Measurements from ENCODE around the gene DNAH3. TPM values are rescaled to one million over a fixed set of nuclear protein-coding genes. Genes with fewer than 3 reads are reported as not detected.
A peak's percentile ranks its signal among the peaks of the same experiment; 100 is the strongest.

DNAH3 gene
- total RNA-seq, 1 experiment from 2014 or later = 0.15 TPM

GRCh38 chr16:20899477-20900298 is 251.0 kb downstream of the DNAH3 start:
- DNase-seq (ENCODE audit: low read depth, low spot score) (no peak), ATAC-seq (peak; percentile 4; the same call in 1 of the 2 replicates)
- TF ChIP-seq YY1 (IDR thresholded peaks at IDR 0.05; ENCODE audit: extremely low read depth, insufficient replicate concordance, low read depth, low read length) (no peak), ELF1 (IDR thresholded peaks at IDR 0.05; ENCODE audit: borderline replicate concordance, low read depth) (no peak), EZH2phosphoT487 (IDR thresholded peaks at IDR 0.05; ENCODE audit: borderline replicate concordance) (no peak), EGR1 (IDR thresholded peaks at IDR 0.05; ENCODE audit: low read depth) (no peak), ZBTB33 (IDR thresholded peaks at IDR 0.05; ENCODE audit: extremely low read depth, insufficient replicate concordance, low read length) (no peak), CEBPB (IDR thresholded peaks at IDR 0.05; ENCODE audit: low read depth) (no peak), ZNF274 (IDR thresholded peaks at IDR 0.05; ENCODE audit: low read depth, low read length) (no peak), SP1 (IDR thresholded peaks at IDR 0.05; ENCODE audit: low read depth) (no peak), CBX3 (IDR thresholded peaks at IDR 0.05; ENCODE audit: low read depth) (no peak), TCF7L2 (IDR thresholded peaks at IDR 0.05; ENCODE audit: borderline replicate concordance, extremely low read depth, insufficient read depth, insufficient read length) (no peak), POLR2AphosphoS5 (IDR thresholded peaks at IDR 0.05; ENCODE audit: low read depth, low read length) (no peak), ZFX (IDR thresholded peaks at IDR 0.05) (no peak), RAD21 (IDR thresholded peaks at IDR 0.05; ENCODE audit: low read depth) (no peak), POLR2A (IDR thresholded peaks at IDR 0.05; ENCODE audit: borderline replicate concordance, extremely low read depth, insufficient read depth, insufficient read length) (no peak), SRF (IDR thresholded peaks at IDR 0.05; ENCODE audit: low read depth) (no peak), FOSL1 (IDR thresholded peaks at IDR 0.05; ENCODE audit: low read depth) (no peak), SIN3A (IDR thresholded peaks at IDR 0.05; ENCODE audit: low read depth) (no peak)
- TF ChIP-seq, protein P1, sequence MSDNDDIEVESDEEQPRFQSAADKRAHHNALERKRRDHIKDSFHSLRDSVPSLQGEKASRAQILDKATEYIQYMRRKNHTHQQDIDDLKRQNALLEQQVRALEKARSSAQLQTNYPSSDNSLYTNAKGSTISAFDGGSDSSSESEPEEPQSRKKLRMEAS (IDR thresholded peaks at IDR 0.05) = no peak
- Histone ChIP-seq H3K9me3 (ENCODE audit: control insufficient read depth in 1 of 2, insufficient read depth in 1 of 2, low read depth in 1 of 2, low read length in 2 of 2) (no peaks in the 10 kb centered on the region), H2AFZ (ENCODE audit: low read depth, low read length, poor library complexity, severe bottlenecking) (no peak overlapping the region), H3K4me1 (ENCODE audit: control insufficient read depth in 1 of 2, insufficient read depth in 2 of 2, low read length in 2 of 2) (peaks cover 39 to 60% of the 10 kb centered on the region in 2 experiments), H3K36me3 (ENCODE audit: control insufficient read depth in 1 of 2, insufficient read depth in 2 of 2, low read length in 2 of 2) (peaks cover 6 to 12% of the 10 kb centered on the region in 2 experiments; a peak in 2 of 4 replicates), H3K4me2 (ENCODE audit: low read length) (peak overlapping the region; percentile 93), H3K4me3 (replicated peaks in 1 of 2; ENCODE audit: low read depth in 1 of 2, low read length in 2 of 2) (peak overlapping the region; percentile 86 to 88), H4K20me1 (ENCODE audit: insufficient read depth) (no peaks in the 10 kb centered on the region), H3K27ac (ENCODE audit: low read depth, low read length) (peak overlapping the region; percentile 51), H3K9ac (ENCODE audit: low read length) (peak overlapping the region; percentile 91), H3K27me3 (ENCODE audit: insufficient read depth, low read length) (no peaks in the 10 kb centered on the region), H3K79me2 (ENCODE audit: insufficient read depth, low read length) (peaks cover 71% of the 10 kb centered on the region), H3K9me2 (ENCODE audit: insufficient read depth) (no peaks in the 10 kb centered on the region)
- ChIA-PET RAD21 (ENCODE audit: low non-redundant PET in 1 of 2, low total read pairs in 2 of 2, uncharacterized antibody in 2 of 2, unreplicated experiment in 2 of 2) (interaction anchor here in 1 of 2 experiments (1.6 kb wide), 1 partner anchor 48 kb away, joined by 3 read pairs; no protein-coding TSS in a partner anchor), POLR2A (interaction anchor here (0.7 to 2.4 kb wide), 7 partner anchors 9 to 32 kb away, joined by 3 to 11 read pairs (median 6); no protein-coding TSS in a partner anchor), CTCF (interaction anchor here (0.7 to 1.1 kb wide), 2 partner anchors 20 to 184 kb away, joined by 4 to 5 read pairs; no protein-coding TSS in a partner anchor)
- intact Hi-C loops (cut with micrococcal nuclease) = loop anchor here (5.0 to 10.0 kb wide), 3 partner anchors 32 to 405 kb away; no protein-coding TSS in a partner anchor
- BruUV-seq (replicated peaks) = TSS peak; percentile 41
